Right lobe of liver (tissue), 6 donors: Measurements from ENCODE around the gene IRF1. TPM values are rescaled to one million over a fixed set of nuclear protein-coding genes. Genes with fewer than 3 reads are reported as not detected.

Experiments used
- ATAC-seq, 4 donors: fragments of 200-7000 bp; cut with Tn5 transposase; one replicate each; pipeline ENCODE4 v1.9.1; 2020; ENCODE audit warnings: mild to moderate bottlenecking in 4 of 4, moderate library complexity in 4 of 4
- DNase-seq, 3 donors: peaks; one replicate each; pipeline ENCODE4 v3.0.0-alpha.2; 2020
- H3K27ac ChIP-seq, 3 donors: fragments of 200-600 bp; one replicate each; pipeline ENCODE4 v1.8.0; 2022
- H3K27me3 ChIP-seq, 2 donors: fragments of 200-600 bp; one replicate each; pipeline ENCODE4 v1.8.0; 2022
- H3K36me3 ChIP-seq, 4 donors: fragments of 200-600 bp; sonication (generic) in 1 of 4; one replicate each; pipeline versions ENCODE4 v1.5.1 to v1.8.0; 2017 to 2022; ENCODE audit warnings: control low read depth in 1 of 4
- H3K4me1 ChIP-seq, 4 donors: fragments of 200-600 bp; sonication (generic) in 1 of 4; one replicate each; pipeline versions ENCODE4 v1.5.1 to v1.8.0; 2017 to 2022; ENCODE audit warnings: control low read depth in 1 of 4
- H3K4me3 ChIP-seq, 3 donors: fragments of 200-600 bp; one replicate each; pipeline ENCODE4 v1.8.0; 2022
- H3K9me3 ChIP-seq, 4 donors: fragments of 200-600 bp; sonication (generic) in 1 of 4; one replicate each; pipeline versions ENCODE4 v1.5.1 to v1.8.0; 2017 to 2022; ENCODE audit warnings: control low read depth in 1 of 4
- CTCF ChIP-seq, 4 donors: fragments of 200-600 bp in 3 of 4; fragments of 450-650 bp in 1 of 4; IDR thresholded peaks; one replicate each; pipeline versions ENCODE4 v1.5.1 to v1.8.0; 2016 to 2022; ENCODE audit warnings: antibody characterized with exemption in 4 of 4, mild to moderate bottlenecking in 2 of 4
- POLR2A ChIP-seq: fragments of 450-650 bp; IDR thresholded peaks from one replicate; pipeline ENCODE4 v1.6.1; 2017; ENCODE audit warnings: antibody characterized with exemption, mild to moderate bottlenecking
- WGBS: methylation state at CpG from one replicate; pipeline ENCODE4 v1.1.6; 2018; ENCODE audit warnings: low coverage, low lambda C conversion rate; ENCODE audit not compliant: insufficient coverage; ENCODE audit errors: missing lambda C conversion rate; 5-methylcytosine and 5-hydroxymethylcytosine counted together
- intact Hi-C, 2 donors: fragments of 100-400 bp; cut with DNase I; formaldehyde crosslinking; loops; one replicate each; pipeline versions ENCODE4 v1.11.2 to v1.14.1; 2022
- total RNA-seq, 6 experiments: library from RNA; depleted of rRNA in 2 of 6; stranded (reverse); fragments of >200 nt in 2 of 6; fragmentation: NEBNext Ultra II Directional in 3 of 6; extraction: Animal tissue kit (Norgen Biotek cat#: 25700) in 3 of 6; gene quantifications; one replicate each; pipeline versions ENCODE4 v1.1.0 to v1.2.4, GENCODE V29; 2016 to 2023
- donor health status: DM: no; HTN: yes; CAD: no.
- donor health status: DM: no; HTN: no; CAD: no.
- donor health status: DM: no; HTN: no; CAD: no.
- donor health status: DM: no; HTN: yes; CAD: no.
- donor health status: DM: no; HTN: yes; CAD: no.

IRF1 gene
- total RNA-seq, 6 experiments from 2014 or later = 23.9 to 38.3 (median 30.2) TPM

GRCh38 chr5:132472431-132472830 is 18.1 kb downstream of the IRF1 start:
- ATAC-seq = no peak
- Histone ChIP-seq H3K9me3 (no peaks in the 10 kb centered on the region), H3K4me3 (no peak overlapping the region), H3K4me1 (peaks cover 2 to 52% (median 27%) of the 10 kb centered on the region in 4 donors), H3K36me3 (no peaks in the 10 kb centered on the region), H3K27ac (no peak overlapping the region), H3K27me3 (no peaks in the 10 kb centered on the region)
- intact Hi-C loops = no loop called here
- WGBS = 86% methylated on average over 6 of the region's 8 CpGs
- TF ChIP-seq POLR2A = no peak
- TF ChIP-seq CTCF (IDR thresholded peaks at IDR 0.05) = no peak
- DNase-seq = no peak

GRCh38 chr5:132471944-132472343 is 18.6 kb downstream of the IRF1 start:
- no peak for DNase-seq

GRCh38 chr5:132471151-132471907 is 19.2 kb downstream of the IRF1 start:
- peaks cover 2 to 62% (median 36%) of the 10 kb centered on the region in 4 donors for H3K4me1 ChIP-seq
- H3K36me3 ChIP-seq = no peaks in the 10 kb centered on the region
- H3K27me3 ChIP-seq = no peaks in the 10 kb centered on the region
- no peak overlapping the region for H3K27ac ChIP-seq
- DNase-seq = no peak
- ATAC-seq = no peak
- WGBS = 59% methylated on average over 2 of the region's 2 CpGs
- TF ChIP-seq POLR2A = no peak
- no peak for TF ChIP-seq CTCF (IDR thresholded peaks at IDR 0.05)
- H3K9me3 ChIP-seq = no peaks in the 10 kb centered on the region
- H3K4me3 ChIP-seq = no peak overlapping the region
- intact Hi-C loops = no loop called here

More at GRCh38 chr5:132471944-132472343, 18.6 kb downstream of the IRF1 start:
- no peak overlapping the region for H3K4me3 ChIP-seq
- no peak for ATAC-seq
- H3K9me3 ChIP-seq = no peaks in the 10 kb centered on the region
- WGBS = 94% methylated on average over 5 of the region's 7 CpGs
- H3K27me3 ChIP-seq = no peaks in the 10 kb centered on the region
- no peaks in the 10 kb centered on the region for H3K36me3 ChIP-seq
- H3K4me1 ChIP-seq = peaks cover 2 to 57% (median 32%) of the 10 kb centered on the region in 4 donors
- intact Hi-C loops = no loop called here
- TF ChIP-seq CTCF (IDR thresholded peaks at IDR 0.05) = no peak
- no peak for TF ChIP-seq POLR2A
- no peak overlapping the region for H3K27ac ChIP-seq

GRCh38 chr5:132470596-132470995 is 20.0 kb downstream of the IRF1 start:
- no peak overlapping the region for H3K27ac ChIP-seq
- H3K4me3 ChIP-seq = no peak overlapping the region
- H3K36me3 ChIP-seq = no peaks in the 10 kb centered on the region
- WGBS = 78% methylated on average over 1 of the region's 1 CpG
- peaks cover 2 to 62% (median 36%) of the 10 kb centered on the region in 4 donors for H3K4me1 ChIP-seq
- no peak for TF ChIP-seq POLR2A
- no peak for TF ChIP-seq CTCF (IDR thresholded peaks at IDR 0.05)
- DNase-seq = no peak
- H3K9me3 ChIP-seq = no peaks in the 10 kb centered on the region
- ATAC-seq = no peak
- H3K27me3 ChIP-seq = no peaks in the 10 kb centered on the region
- intact Hi-C loops = no loop called here
